GM19438 (cell line): Measurements from ENCODE around the gene ZNF205.

ENCODE experiments used
- ATAC-seq: cut with Tn5 transposase; IDR thresholded peaks from one replicate; pipeline ENCODE4 v1.9.1; 2021; ENCODE audit warnings: low read depth; ENCODE audit not compliant: unreplicated experiment

The ZNF205 gene

DNA sequence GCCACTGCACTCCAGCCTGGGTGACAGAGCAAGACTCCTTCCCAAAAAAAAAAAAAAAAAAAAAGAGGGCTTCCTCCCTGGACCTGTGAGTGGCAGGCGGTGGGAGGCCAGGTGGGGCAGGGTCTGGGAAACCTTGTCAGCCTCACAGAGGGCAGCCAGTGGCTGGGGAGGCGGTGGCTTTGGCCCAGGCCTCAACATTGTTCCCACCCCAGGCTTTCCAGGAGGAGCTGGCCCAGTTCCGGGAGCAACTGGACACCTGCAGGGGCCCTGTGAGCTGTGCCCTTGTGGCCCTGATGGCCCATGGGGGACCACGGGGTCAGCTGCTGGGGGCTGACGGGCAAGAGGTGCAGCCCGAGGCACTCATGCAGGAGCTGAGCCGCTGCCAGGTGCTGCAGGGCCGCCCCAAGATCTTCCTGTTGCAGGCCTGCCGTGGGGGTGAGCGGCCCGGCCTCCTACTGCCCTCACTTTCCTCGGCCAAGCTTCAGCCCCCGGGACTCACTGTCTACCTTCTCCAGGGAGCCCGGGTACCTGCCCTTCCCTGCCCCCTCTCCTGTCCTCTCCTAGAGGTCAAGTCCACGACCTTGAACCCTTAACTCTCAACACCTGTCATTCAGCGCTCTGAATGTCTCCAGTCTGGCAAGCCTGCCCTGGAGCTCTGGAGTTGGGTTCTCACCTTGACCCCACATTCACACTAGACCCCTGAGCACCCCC lies 34.8 kb downstream of the ZNF205 start:
- no peak for ATAC-seq

DNA sequence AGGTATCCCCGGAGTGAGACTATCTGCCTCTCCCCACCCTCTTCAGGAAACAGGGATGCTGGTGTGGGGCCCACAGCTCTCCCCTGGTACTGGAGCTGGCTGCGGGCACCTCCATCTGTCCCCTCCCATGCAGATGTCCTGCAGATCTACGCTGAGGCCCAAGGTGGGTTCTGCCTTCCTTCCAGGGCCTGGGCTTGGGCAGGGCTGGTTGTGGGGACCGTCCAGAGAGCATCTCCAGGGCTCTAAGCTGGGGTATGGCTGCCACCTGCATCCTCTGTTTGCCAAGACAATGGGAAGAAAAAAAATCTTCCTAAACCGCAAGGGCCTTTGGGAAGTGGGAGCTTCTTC lies 35.3 kb downstream of the ZNF205 start:
- no peak for ATAC-seq

GRCh38 chr16:3148256-3149192 lies 36.1 kb downstream of the ZNF205 start:
- ATAC-seq: no peak

DNA sequence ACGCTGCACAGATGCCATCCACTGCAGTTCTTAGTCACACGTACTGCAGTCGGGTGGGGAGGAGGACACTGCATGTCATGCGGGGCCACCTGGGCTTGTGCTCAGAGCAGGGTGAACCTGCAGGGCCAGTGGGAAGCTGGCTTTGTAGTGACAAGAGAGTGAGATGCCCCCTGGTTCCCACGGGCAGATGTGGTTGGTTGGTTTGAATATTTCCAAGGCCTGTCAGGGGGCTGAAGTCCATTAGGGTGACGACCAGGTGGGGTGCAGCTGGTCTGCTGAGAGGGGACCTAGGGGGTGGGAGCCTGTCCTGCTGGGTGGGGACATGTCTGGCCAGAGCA lies 36.8 kb downstream of the ZNF205 start:
- ATAC-seq: no peak

DNA sequence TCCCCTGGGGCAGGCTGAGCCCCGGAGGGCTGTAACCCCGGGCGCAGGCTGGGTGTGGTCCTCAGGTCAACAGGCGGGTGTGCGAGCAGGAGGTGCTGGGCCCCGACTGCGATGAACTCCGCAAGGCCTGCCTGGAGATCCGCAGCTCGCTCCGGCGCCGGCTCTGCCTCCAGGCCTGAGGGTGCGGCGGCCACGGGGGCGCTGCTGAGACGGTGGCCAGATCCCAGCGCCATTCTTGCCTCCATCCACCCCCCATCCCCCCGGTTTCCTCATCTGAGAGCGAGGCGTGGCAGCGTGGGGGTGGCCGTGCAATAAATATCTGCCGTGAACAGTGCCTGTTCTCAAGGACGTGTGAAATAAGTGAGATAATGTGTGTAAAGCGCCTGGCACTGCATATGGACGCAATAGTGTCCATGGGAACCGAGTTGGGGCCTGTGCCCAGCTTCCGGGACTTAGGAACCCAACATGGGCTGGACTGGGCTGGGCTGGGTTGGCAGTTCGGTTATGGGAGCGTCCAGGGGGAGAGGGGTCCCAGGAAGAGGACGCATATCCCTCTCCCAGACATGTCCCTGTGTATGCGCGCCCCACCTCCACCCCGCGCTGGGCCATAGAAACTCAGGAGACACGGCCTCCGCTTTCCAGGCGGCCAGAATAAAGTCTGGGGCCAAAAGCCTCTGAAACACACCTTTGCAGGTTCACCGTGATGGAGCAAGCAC lies 37.4 kb downstream of the ZNF205 start:
- ATAC-seq: peak; percentile 19

DNA sequence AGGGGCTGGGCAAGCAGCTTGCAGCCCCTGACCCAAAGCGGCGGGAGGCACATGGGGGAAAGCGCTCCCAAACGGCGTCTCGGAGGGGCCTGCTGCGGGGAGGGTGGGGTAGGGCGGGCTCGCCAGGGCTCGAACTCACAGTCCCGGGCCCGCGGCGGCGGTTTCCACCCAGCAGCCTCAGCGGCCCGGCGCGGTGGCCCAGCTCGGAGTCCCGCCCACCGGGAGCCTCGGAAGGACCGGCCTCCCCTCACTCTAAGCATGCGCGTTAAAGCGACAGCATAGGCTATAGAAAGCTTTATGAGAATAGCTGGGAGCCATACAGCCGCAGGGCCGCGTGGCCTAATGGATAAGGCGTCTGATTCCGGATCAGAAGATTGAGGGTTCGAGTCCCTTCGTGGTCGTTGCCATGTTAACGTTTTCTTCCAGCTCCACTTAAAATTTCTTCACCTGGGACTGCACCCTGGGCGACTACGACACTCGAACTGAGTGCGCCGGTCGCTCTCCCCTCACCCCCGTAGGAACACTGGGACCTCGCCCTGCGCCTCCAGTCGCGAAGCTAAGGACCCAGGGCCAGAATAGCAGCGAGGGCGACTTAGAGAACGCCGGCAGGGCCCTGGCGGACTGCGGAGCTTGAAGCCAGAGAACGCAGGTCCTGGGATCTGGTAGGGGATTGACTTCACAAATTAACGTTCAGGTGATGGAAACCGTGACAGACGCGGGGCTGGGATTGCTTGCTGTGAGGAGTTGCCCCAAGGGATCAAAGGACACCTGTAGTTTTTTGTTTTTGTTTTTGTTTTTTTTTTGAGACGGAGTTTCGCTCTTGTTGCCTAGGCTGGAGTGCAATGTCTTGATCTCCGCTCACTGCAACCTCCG lies 38.2 kb downstream of the ZNF205 start:
- ATAC-seq: peak; percentile 65

DNA sequence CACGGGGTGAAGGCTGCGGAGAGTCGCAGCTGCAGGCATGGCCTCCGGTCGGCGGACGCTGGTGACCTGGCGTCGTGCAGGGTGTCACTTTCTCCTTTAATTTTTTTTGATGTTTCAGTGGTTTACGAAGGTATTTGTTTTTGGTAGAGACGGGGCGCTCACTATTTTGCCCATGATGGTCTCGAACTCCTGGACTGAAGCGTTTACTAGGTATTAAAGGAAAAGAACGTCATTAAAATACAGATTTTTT lies 39.6 kb downstream of the ZNF205 start:
- ATAC-seq: no peak

- ATAC-seq: no peak
Observed at GRCh38 chr16:3152277-3152990, 40.0 kb downstream of the ZNF205 start.

- ATAC-seq: no peak
Observed at GRCh38 chr16:3152991-3153368, 40.6 kb downstream of the ZNF205 start.

DNA sequence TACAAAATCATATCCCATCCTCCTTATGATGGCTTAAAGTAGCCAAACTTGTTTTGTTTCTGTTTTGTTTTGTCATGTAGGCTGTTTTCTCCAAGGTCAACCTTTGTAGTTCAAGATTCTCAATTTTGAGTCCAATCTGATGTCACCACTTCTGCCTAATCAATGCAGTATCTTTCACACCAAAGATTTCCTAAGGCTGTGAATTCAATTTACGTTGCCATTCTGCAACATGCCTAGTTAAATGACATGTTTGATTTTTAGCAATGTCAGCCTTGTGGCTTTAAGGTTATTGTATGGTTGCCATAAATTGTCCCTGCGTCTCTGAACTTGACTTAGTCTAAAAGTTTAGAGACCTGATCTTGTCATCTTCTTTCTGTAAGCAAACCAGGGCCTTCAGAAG lies 42.8 kb downstream of the ZNF205 start:
- no peak for ATAC-seq

- no peak for ATAC-seq
Observed at GRCh38 chr16:3155972-3156371, 43.6 kb downstream of the ZNF205 start.

DNA sequence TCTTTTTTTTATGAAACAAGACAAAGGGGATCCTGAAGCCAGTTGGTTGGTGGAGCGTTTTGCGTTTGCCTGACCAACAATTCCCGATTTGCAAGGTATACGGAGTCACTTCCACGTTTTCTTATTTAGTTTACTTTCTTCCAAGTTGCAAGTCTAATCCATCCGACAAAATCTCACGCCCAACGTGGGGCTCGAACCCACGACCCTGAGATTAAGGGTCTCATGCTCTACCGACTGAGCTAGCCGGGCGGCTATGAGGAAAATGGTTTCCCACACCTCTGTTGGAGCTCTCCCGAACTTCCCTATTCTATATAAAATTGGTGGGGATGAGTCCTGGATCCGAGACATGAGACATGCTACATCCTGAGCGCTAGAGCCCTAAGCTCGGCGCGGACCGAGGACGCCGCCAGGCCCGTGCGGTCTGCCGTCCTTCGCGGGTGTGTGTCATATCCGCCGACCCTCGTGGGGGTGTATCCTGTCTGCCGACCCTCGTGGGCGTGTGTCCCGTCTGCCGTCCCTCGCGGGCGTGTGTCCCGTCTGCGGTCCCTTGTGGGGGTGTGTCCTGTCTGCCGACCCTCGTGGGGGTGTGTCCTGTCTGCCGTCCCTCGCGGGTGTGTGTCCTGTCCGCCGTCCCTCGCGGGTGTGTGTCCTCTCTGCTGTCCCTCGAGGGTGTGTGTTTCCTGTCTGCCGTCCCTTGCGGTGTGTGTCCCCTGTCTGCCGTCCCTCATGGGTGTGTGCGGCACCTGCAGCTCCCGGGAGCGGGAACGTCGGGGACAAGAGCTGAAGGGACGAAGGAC lies 45.0 kb downstream of the ZNF205 start:
- ATAC-seq: no peak

DNA sequence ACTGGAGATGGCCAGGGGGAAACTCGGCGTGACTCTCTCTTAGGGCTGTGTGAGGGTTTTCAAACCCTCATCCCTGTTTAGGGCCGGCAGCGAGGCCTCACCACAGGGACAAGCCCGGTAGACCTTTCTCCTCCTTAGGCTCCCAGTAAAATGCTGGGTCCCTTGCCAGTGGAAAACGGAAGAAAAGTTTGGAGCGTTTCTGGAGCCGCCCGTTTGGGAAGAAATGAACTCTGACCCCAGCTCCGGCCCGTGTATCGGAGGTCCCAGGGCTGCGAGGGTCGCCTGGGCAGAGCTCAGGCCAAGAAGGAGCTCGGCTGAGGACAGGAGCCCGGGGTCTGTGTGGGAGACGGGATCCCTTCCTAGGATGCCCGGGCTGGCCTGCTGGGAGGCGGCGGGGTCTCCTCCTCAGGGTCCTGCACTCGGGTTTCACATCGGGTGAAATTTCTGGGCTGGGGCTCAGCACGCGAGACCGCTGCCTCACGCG lies 45.7 kb downstream of the ZNF205 start:
- ATAC-seq: no peak

- no peak for ATAC-seq
Observed at GRCh38 chr16:3158510-3159314, 46.3 kb downstream of the ZNF205 start.

- no peak for ATAC-seq
Observed at GRCh38 chr16:3161235-3162018, 49.0 kb downstream of the ZNF205 start.

- no peak for ATAC-seq
Observed at GRCh38 chr16:3164121-3164991, 52.0 kb downstream of the ZNF205 start.
